HepG2 (cell line): ENCODE measurements around the gene C3orf18. TPM values are rescaled to one million over a fixed set of nuclear protein-coding genes. Genes with fewer than 3 reads are reported as not detected.

Experiments
- ERF ChIP-seq: IDR thresholded peaks from 2 replicates; pipeline ENCODE4 v1.6.1; 2018; ENCODE audit warnings: missing biosample characterization, missing genetic modification reagents
- FOXA3 ChIP-seq: IDR thresholded peaks from 2 replicates; pipeline ENCODE4 v1.6.1; 2016; ENCODE audit warnings: missing genetic modification reagents, missing compliant biosample characterization
- HDAC1 ChIP-seq: sonication (generic); formaldehyde crosslinking; IDR thresholded peaks from 2 replicates; pipeline ENCODE4 v1.5.1; 2020; ENCODE audit warnings: mild to moderate bottlenecking, missing genetic modification reagents
- HOXD1 ChIP-seq: sonication (generic); formaldehyde crosslinking; IDR thresholded peaks from 2 replicates; pipeline ENCODE4 v1.5.0; 2020; ENCODE audit warnings: missing genetic modification reagents
- ISX ChIP-seq: sonication (generic); formaldehyde crosslinking; conservative IDR thresholded peaks from 2 replicates; pipeline ENCODE4 v1.5.0; 2020; ENCODE audit warnings: missing genetic modification reagents
- KDM2A ChIP-seq: sonication (generic); formaldehyde crosslinking; IDR thresholded peaks from 2 replicates; pipeline ENCODE4 v1.4.0; 2020; ENCODE audit warnings: low read depth, missing genetic modification reagents, borderline replicate concordance
- KLF6 ChIP-seq: IDR thresholded peaks from 2 replicates; pipeline ENCODE4 v1.8.0; 2016; ENCODE audit warnings: missing biosample characterization, missing genetic modification reagents
- MED8 ChIP-seq: sonication (generic); formaldehyde crosslinking; IDR thresholded peaks from 2 replicates; pipeline ENCODE4 v1.8.1; 2023; ENCODE audit warnings: mild to moderate bottlenecking, missing genetic modification reagents; ENCODE audit not compliant: insufficient replicate concordance
- MXD4 ChIP-seq: IDR thresholded peaks from 2 replicates; pipeline ENCODE4 v1.6.1; 2016; ENCODE audit warnings: mild to moderate bottlenecking, missing biosample characterization, missing genetic modification reagents
- PHF20 ChIP-seq: sonication (generic); formaldehyde crosslinking; IDR thresholded peaks from 2 replicates; pipeline ENCODE4 v1.5.0; 2020; ENCODE audit warnings: mild to moderate bottlenecking, missing genetic modification reagents
- SAP130 ChIP-seq: IDR thresholded peaks from 2 replicates; pipeline ENCODE4 v1.6.1; 2016; ENCODE audit warnings: low read depth
- TMF1 ChIP-seq: sonication (generic); formaldehyde crosslinking; IDR thresholded peaks from 2 replicates; pipeline ENCODE4 v1.8.1; 2022; ENCODE audit warnings: low read depth, missing genetic modification reagents
- XRCC5 ChIP-seq: fragments of 200-400 bp; formaldehyde crosslinking; optimal IDR thresholded peaks from 2 replicates; pipeline ENCODE3; 2017; ENCODE audit warnings: mild to moderate bottlenecking, low read length
- ZNF331 ChIP-seq: sonication (generic); formaldehyde crosslinking; IDR thresholded peaks from 2 replicates; pipeline ENCODE4 v1.4.0; 2020; ENCODE audit warnings: missing genetic modification reagents
- ZNF335 ChIP-seq: sonication (generic); formaldehyde crosslinking; IDR thresholded peaks from 2 replicates; pipeline ENCODE4 v1.4.0; 2020; ENCODE audit warnings: missing genetic modification reagents
- ZNF557 ChIP-seq: sonication (generic); formaldehyde crosslinking; IDR thresholded peaks from 2 replicates; pipeline ENCODE4 v1.4.0; 2020; ENCODE audit warnings: missing genetic modification reagents
- ZNF766 ChIP-seq: sonication (generic); formaldehyde crosslinking; IDR thresholded peaks from 2 replicates; pipeline ENCODE4 v1.5.0; 2020; ENCODE audit warnings: missing genetic modification reagents, borderline replicate concordance
- polyA plus RNA-seq, 8 experiments: library from polyadenylated mRNA; depleted of rRNA in 3 of 8; stranded (reverse) in 7 of 8; unstranded in 1 of 8; fragments of >200 nt; fragmentation: Illumina TruSeq in 4 of 8; extraction: Trizol in 4 of 8; gene quantifications; 2 replicates each; pipeline versions ENCODE4 v1.2.1 to v1.2.3, GENCODE V29; 2011 to 2016; ENCODE audit warnings: low read depth in 4 of 8, missing spikeins in 1 of 8, mixed read lengths in 1 of 8; ENCODE audit not compliant: insufficient read depth in 1 of 8
- total RNA-seq, 5 experiments: library from RNA; depleted of rRNA; stranded (reverse); fragments of >200 nt; fragmentation: Illumina TruSeq; extraction: Trizol; gene quantifications; 2 replicates each; pipeline ENCODE4 v1.2.3, GENCODE V29; 2016; ENCODE audit warnings: low read depth in 1 of 5
- TF ChIP-seq, protein P1 (sequence below): IDR thresholded peaks from 2 replicates; pipeline ENCODE4 v1.6.1; 2012; ENCODE audit warnings: low read depth, low read length, improper control_type of control experiment
- TF ChIP-seq, protein P2 (sequence below): sonication (generic); formaldehyde crosslinking; conservative IDR thresholded peaks from 2 replicates; pipeline ENCODE4 v1.8.1; 2023; ENCODE audit warnings: missing genetic modification reagents
- TF ChIP-seq, protein P3 (sequence below): sonication (generic); formaldehyde crosslinking; IDR thresholded peaks from 2 replicates; pipeline ENCODE4 v1.4.0; 2020; ENCODE audit warnings: missing genetic modification reagents
- TF ChIP-seq, protein P4 (sequence below): sonication (generic); formaldehyde crosslinking; IDR thresholded peaks from 2 replicates; pipeline ENCODE4 v1.5.0; 2020; ENCODE audit warnings: missing genetic modification reagents
- TF ChIP-seq, protein P5 (sequence below): sonication (generic); formaldehyde crosslinking; IDR thresholded peaks from 2 replicates; pipeline ENCODE4 v1.5.0; 2020; ENCODE audit warnings: missing genetic modification reagents

C3orf18 gene
- total and polyA plus RNA-seq, 2 of the 13 experiments (the other 11 are each of a cell fraction or from before 2014, with no cell fraction given): 1.6 to 4.8 TPM

DNA sequence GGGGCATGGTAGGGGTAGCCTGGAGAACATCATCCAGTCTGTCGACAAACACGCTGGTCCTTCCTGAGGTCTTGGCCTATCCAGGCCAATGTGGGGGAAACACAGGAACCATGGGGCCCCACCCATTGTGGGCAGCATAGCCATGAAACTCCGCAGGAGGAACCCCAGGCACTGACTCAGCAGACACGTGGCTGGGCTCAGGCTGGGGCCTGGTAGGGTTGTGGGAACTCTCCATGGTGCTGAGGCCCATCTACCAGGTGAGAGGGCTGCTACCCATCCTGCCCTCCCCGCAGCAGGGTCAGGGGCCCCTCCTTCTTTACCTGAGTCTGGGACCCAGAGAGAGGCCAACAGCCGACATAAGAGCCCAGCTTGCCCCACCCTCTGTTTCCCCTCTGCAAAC is 41.6 kb downstream of the C3orf18 start (continued):
- TF ChIP-seq, protein P1, sequence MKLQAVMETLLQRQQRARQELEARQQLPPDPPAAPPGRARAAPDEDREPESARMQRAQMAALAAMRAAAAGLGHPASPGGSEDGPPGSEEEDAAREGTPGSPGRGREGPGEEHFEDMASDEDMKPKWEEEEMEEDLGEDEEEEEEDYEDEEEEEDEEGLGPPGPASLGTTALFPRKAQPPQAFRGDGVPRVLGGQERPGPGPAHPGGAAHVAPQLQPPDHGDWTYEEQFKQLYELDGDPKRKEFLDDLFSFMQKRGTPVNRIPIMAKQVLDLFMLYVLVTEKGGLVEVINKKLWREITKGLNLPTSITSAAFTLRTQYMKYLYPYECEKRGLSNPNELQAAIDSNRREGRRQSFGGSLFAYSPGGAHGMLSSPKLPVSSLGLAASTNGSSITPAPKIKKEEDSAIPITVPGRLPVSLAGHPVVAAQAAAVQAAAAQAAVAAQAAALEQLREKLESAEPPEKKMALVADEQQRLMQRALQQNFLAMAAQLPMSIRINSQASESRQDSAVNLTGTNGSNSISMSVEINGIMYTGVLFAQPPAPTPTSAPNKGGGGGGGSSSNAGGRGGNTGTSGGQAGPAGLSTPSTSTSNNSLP: no peak
- TF ChIP-seq HOXD1: peak; percentile 64; the same call in 1 of the 2 replicates
- TF ChIP-seq, protein P2, sequence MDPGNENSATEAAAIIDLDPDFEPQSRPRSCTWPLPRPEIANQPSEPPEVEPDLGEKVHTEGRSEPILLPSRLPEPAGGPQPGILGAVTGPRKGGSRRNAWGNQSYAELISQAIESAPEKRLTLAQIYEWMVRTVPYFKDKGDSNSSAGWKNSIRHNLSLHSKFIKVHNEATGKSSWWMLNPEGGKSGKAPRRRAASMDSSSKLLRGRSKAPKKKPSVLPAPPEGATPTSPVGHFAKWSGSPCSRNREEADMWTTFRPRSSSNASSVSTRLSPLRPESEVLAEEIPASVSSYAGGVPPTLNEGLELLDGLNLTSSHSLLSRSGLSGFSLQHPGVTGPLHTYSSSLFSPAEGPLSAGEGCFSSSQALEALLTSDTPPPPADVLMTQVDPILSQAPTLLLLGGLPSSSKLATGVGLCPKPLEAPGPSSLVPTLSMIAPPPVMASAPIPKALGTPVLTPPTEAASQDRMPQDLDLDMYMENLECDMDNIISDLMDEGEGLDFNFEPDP (CRISPR knock-in tag): no peak
- TF ChIP-seq KDM2A (CRISPR knock-in tag): peak; percentile 36; the same call in 1 of the 2 replicates
- peak; percentile 46; the same call in 1 of the 2 replicates for TF ChIP-seq ERF (CRISPR knock-in tag)
- peak; percentile 73; the same call in 1 of the 2 replicates for TF ChIP-seq MXD4
- TF ChIP-seq, protein P3, sequence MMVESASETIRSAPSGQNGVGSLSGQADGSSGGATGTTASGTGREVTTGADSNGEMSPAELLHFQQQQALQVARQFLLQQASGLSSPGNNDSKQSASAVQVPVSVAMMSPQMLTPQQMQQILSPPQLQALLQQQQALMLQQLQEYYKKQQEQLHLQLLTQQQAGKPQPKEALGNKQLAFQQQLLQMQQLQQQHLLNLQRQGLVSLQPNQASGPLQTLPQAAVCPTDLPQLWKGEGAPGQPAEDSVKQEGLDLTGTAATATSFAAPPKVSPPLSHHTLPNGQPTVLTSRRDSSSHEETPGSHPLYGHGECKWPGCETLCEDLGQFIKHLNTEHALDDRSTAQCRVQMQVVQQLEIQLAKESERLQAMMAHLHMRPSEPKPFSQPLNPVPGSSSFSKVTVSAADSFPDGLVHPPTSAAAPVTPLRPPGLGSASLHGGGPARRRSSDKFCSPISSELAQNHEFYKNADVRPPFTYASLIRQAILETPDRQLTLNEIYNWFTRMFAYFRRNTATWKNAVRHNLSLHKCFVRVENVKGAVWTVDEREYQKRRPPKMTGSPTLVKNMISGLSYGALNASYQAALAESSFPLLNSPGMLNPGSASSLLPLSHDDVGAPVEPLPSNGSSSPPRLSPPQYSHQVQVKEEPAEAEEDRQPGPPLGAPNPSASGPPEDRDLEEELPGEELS (CRISPR knock-in tag): no peak
- 0 out of 2 replicates have a peak, but pooled peaks have one; percentile 35 for TF ChIP-seq KLF6 (CRISPR knock-in tag)
- TF ChIP-seq, protein P4, sequence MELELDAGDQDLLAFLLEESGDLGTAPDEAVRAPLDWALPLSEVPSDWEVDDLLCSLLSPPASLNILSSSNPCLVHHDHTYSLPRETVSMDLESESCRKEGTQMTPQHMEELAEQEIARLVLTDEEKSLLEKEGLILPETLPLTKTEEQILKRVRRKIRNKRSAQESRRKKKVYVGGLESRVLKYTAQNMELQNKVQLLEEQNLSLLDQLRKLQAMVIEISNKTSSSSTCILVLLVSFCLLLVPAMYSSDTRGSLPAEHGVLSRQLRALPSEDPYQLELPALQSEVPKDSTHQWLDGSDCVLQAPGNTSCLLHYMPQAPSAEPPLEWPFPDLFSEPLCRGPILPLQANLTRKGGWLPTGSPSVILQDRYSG (CRISPR knock-in tag): peak; percentile 47; the same call in 1 of the 2 replicates
- peak; percentile 89 for TF ChIP-seq SAP130
- no peak for TF ChIP-seq MED8 (CRISPR knock-in tag)
- peak; percentile 23 for TF ChIP-seq XRCC5
- peak; percentile 75 for TF ChIP-seq ZNF331 (CRISPR knock-in tag)
- no peak for TF ChIP-seq TMF1
- TF ChIP-seq HDAC1 (CRISPR knock-in tag): 0 out of 2 replicates have a peak, but pooled peaks have one; percentile 21
- TF ChIP-seq, protein P5, sequence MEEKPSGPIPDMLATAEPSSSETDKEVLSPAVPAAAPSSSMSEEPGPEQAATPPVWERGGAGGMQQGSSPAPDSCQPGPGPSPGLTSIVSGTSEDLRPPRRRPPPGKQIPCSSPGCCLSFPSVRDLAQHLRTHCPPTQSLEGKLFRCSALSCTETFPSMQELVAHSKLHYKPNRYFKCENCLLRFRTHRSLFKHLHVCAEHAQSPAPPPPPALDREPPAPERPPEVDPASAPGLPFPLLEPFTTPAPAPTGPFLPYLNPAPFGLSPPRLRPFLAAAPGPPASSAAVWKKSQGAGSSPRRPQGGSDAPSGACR (CRISPR knock-in tag): no peak
- TF ChIP-seq ISX (CRISPR knock-in tag): 0 out of 2 replicates have a peak, but pooled peaks have one; percentile 47
- TF ChIP-seq ZNF335 (CRISPR knock-in tag): 0 out of 2 replicates have a peak, but pooled peaks have one; percentile 40
- TF ChIP-seq PHF20: 0 out of 2 replicates have a peak, but pooled peaks have one; percentile 27
- peak; percentile 47; the same call in 1 of the 2 replicates for TF ChIP-seq ZNF766 (CRISPR knock-in tag)
- TF ChIP-seq ZNF557 (CRISPR knock-in tag): 0 out of 2 replicates have a peak, but pooled peaks have one; percentile 59
- TF ChIP-seq FOXA3 (CRISPR knock-in tag): 0 out of 2 replicates have a peak, but pooled peaks have one; percentile 11
